Liver (tissue), 9 donors: ENCODE measurements around the gene DHRS2. TPM values are rescaled to one million over a fixed set of nuclear protein-coding genes. Genes with fewer than 3 reads are reported as not detected.

ENCODE experiments used
- DNase-seq: peaks from one replicate; pipeline ENCODE4 v3.0.0-alpha.2; 2017; ENCODE audit warnings: low spot score
- H3K27ac ChIP-seq, 2 donors: one replicate each; pipeline ENCODE4 v1.7.0; 2013; ENCODE audit warnings: inconsistent platforms in 2 of 2, low read length in 2 of 2, control low read depth in 1 of 2, low read depth in 1 of 2, mild to moderate bottlenecking in 1 of 2
- H3K27me3 ChIP-seq, 4 donors: one replicate each; pipeline versions ENCODE4 v1.6.1 to v1.7.0; 2013; ENCODE audit warnings: low read length in 3 of 4, inconsistent platforms in 1 of 4, mild to moderate bottlenecking in 1 of 4, moderate library complexity in 1 of 4; ENCODE audit not compliant: control insufficient read depth in 4 of 4, insufficient read depth in 4 of 4
- H3K36me3 ChIP-seq, 4 donors: one replicate each; pipeline versions ENCODE4 v1.6.1 to v1.7.0; 2013; ENCODE audit warnings: low read length in 3 of 4, mild to moderate bottlenecking in 3 of 4, low read depth in 1 of 4, moderate library complexity in 1 of 4; ENCODE audit not compliant: control insufficient read depth in 4 of 4, insufficient read depth in 3 of 4
- H3K4me1 ChIP-seq, 4 donors: one replicate each; pipeline versions ENCODE4 v1.6.1 to v1.7.0; 2013; ENCODE audit warnings: low read length in 3 of 4, mild to moderate bottlenecking in 3 of 4, moderate library complexity in 1 of 4; ENCODE audit not compliant: control insufficient read depth in 4 of 4, insufficient read depth in 4 of 4
- H3K4me3 ChIP-seq, 3 donors: one replicate each; pipeline versions ENCODE4 v1.6.1 to v1.7.0; 2013; ENCODE audit warnings: low read length in 3 of 3, control low read depth in 1 of 3, low read depth in 1 of 3, mild to moderate bottlenecking in 1 of 3
- H3K9ac ChIP-seq, 2 donors: one replicate each; pipeline ENCODE4 v1.7.0; 2013; ENCODE audit warnings: low read length in 2 of 2, mild to moderate bottlenecking in 2 of 2, moderate library complexity in 2 of 2, control low read depth in 1 of 2, low read depth in 1 of 2
- H3K9me3 ChIP-seq, 4 donors: one replicate each; pipeline versions ENCODE4 v1.6.1 to v1.7.0; 2013; ENCODE audit warnings: low read length in 3 of 4; ENCODE audit not compliant: control insufficient read depth in 4 of 4
- HNF4G ChIP-seq: IDR thresholded peaks from 2 replicates; pipeline ENCODE4 v1.6.1; 2016; ENCODE audit warnings: antibody characterized with exemption
- RXRA ChIP-seq, 2 donors: IDR thresholded peaks; 2 replicates each; pipeline ENCODE4 v1.6.1; 2017 to 2018; ENCODE audit warnings: antibody characterized with exemption in 2 of 2, mild to moderate bottlenecking in 1 of 2
- TAF1 ChIP-seq: conservative IDR thresholded peaks from 2 replicates; pipeline ENCODE4 v1.6.1; 2016; ENCODE audit warnings: antibody characterized with exemption, mild to moderate bottlenecking
- YY1 ChIP-seq: IDR thresholded peaks from 2 replicates; pipeline ENCODE4 v1.6.1; 2016; ENCODE audit warnings: antibody characterized with exemption, mild to moderate bottlenecking
- WGBS: extraction: QIAGEN DNeasy Blood & Tissue Kit; methylation state at CpG from one replicate; pipeline ENCODE4 v1.1.7; 2013; 5-methylcytosine and 5-hydroxymethylcytosine counted together
- polyA plus RNA-seq, 2 donors: library from polyadenylated mRNA; stranded (reverse) in 1 of 2; unstranded in 1 of 2; fragments of 200-250 nt in 1 of 2; fragments of >200 nt in 1 of 2; fragmentation: Nextera tagmentation in 1 of 2; extraction: Ambion mirVana in 1 of 2; gene quantifications; one replicate each; pipeline versions ENCODE4 v1.2.1 to v1.2.3, GENCODE V29; 2013 to 2015
- total RNA-seq, 2 donors: library from RNA; depleted of rRNA; stranded (reverse); fragments of >200 nt; gene quantifications; one replicate each; pipeline ENCODE4 v1.2.3, GENCODE V29; 2014
- TF ChIP-seq, protein P1 (sequence below): IDR thresholded peaks from 2 replicates; pipeline ENCODE4 v1.6.1; 2016; ENCODE audit warnings: antibody characterized with exemption
- TF ChIP-seq, protein P2 (sequence below): fragments of 150-350 bp; IDR thresholded peaks from 2 replicates; pipeline ENCODE4 v1.5.1; 2017; ENCODE audit warnings: improper control_type of control experiment, low read depth, low read length; ENCODE audit not compliant: missing input control
- TF ChIP-seq, protein P3 (sequence below): IDR thresholded peaks from 2 replicates; pipeline ENCODE4 v1.6.1; 2016; ENCODE audit warnings: antibody characterized with exemption
- TF ChIP-seq, protein P4 (sequence below): IDR thresholded peaks from 2 replicates; pipeline ENCODE4 v1.6.1; 2016; ENCODE audit warnings: antibody characterized with exemption
- donor health status: healthy.
- donor health status: healthy.
- donor health status: healthy.
- donor health status: healthy.
- donor health status: healthy.

DHRS2 gene
- total and polyA plus RNA-seq, 4 donors, result 0.33 to 1.0 (median 0.62) TPM

DNA sequence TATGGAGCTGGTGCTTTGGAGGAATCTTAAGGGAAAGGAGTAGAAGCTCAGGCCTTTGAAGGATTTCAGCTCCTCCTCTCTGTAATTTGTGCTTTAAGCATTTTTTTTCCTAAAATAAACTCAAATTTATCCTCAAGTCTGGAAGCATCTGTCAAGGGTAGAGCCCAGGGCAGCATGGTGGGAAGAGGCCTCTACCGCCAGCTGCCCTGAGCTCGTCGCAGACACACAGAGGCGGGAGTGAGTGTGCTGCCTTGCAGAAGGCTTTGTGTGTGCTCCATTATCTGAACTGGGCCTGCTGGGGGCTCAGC is 9.3 kb downstream of the DHRS2 start:
- Histone ChIP-seq H3K36me3 (no peaks in the 10 kb centered on the region), H3K9ac (no peak overlapping the region), H3K4me3 (no peak overlapping the region), H3K4me1 (no peaks in the 10 kb centered on the region), H3K9me3 (no peaks in the 10 kb centered on the region), H3K27ac (no peak overlapping the region), H3K27me3 (no peaks in the 10 kb centered on the region)
- 95% methylated on average over 4 of the region's 4 CpGs for WGBS
- TF ChIP-seq, protein P1, sequence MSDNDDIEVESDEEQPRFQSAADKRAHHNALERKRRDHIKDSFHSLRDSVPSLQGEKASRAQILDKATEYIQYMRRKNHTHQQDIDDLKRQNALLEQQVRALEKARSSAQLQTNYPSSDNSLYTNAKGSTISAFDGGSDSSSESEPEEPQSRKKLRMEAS, result no peak
- no peak for TF ChIP-seq HNF4G
- TF ChIP-seq, protein P2, sequence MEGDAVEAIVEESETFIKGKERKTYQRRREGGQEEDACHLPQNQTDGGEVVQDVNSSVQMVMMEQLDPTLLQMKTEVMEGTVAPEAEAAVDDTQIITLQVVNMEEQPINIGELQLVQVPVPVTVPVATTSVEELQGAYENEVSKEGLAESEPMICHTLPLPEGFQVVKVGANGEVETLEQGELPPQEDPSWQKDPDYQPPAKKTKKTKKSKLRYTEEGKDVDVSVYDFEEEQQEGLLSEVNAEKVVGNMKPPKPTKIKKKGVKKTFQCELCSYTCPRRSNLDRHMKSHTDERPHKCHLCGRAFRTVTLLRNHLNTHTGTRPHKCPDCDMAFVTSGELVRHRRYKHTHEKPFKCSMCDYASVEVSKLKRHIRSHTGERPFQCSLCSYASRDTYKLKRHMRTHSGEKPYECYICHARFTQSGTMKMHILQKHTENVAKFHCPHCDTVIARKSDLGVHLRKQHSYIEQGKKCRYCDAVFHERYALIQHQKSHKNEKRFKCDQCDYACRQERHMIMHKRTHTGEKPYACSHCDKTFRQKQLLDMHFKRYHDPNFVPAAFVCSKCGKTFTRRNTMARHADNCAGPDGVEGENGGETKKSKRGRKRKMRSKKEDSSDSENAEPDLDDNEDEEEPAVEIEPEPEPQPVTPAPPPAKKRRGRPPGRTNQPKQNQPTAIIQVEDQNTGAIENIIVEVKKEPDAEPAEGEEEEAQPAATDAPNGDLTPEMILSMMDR, result no peak
- DNase-seq, result no peak

DNA sequence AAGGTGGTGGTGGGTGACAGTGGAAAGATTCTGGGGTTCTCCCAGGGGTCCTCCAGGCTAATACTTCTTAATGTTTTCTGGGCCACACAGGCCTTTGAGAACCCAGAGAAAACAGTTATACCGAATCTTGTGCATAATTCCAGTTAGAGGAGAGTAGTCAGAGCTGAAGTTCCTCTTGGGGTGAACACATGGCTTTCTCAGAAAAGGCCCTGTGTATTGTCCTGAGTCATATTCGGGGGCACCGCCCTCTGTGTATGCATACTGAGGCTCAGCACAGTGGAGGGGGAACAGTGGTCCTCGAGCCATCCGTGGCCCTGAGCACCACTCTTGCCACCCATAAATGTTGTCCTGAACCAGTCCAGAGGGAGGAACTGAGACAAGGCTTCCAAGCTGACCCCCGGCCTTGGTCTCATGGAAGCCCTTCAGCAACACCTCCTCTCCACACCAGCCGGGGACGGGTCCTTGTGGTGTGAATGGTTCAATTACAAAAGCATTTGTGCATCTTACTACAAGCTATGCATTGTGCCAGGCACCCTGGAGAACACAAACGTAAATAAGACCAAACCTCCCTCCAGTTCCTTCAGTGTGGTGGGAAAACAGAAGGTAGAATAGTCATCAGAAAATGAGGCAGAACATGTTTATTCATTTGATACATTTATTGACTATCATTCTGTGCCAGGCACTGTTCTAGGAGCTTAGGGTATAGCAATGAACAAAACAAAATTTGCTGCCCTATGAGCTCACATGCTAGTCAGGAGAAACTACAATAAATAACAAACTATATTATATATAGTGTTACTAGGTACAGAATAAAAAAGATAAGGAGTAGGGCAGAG is 9.9 kb downstream of the DHRS2 start:
- H3K9me3 ChIP-seq, result no peaks in the 10 kb centered on the region
- no peaks in the 10 kb centered on the region for H3K27me3 ChIP-seq
- no peaks in the 10 kb centered on the region for H3K4me1 ChIP-seq
- no peak overlapping the region for H3K27ac ChIP-seq
- no peak overlapping the region for H3K4me3 ChIP-seq
- no peak overlapping the region for H3K9ac ChIP-seq
- TF ChIP-seq YY1 (no peak), HNF4G (no peak), RXRA (IDR thresholded peaks at IDR 0.05) (no peak)
- TF ChIP-seq, protein P3, sequence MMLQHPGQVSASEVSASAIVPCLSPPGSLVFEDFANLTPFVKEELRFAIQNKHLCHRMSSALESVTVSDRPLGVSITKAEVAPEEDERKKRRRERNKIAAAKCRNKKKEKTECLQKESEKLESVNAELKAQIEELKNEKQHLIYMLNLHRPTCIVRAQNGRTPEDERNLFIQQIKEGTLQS, result no peak
- DNase-seq, result no peak
- H3K36me3 ChIP-seq, result no peaks in the 10 kb centered on the region
- 89% methylated on average over 9 of the region's 9 CpGs for WGBS

DNA sequence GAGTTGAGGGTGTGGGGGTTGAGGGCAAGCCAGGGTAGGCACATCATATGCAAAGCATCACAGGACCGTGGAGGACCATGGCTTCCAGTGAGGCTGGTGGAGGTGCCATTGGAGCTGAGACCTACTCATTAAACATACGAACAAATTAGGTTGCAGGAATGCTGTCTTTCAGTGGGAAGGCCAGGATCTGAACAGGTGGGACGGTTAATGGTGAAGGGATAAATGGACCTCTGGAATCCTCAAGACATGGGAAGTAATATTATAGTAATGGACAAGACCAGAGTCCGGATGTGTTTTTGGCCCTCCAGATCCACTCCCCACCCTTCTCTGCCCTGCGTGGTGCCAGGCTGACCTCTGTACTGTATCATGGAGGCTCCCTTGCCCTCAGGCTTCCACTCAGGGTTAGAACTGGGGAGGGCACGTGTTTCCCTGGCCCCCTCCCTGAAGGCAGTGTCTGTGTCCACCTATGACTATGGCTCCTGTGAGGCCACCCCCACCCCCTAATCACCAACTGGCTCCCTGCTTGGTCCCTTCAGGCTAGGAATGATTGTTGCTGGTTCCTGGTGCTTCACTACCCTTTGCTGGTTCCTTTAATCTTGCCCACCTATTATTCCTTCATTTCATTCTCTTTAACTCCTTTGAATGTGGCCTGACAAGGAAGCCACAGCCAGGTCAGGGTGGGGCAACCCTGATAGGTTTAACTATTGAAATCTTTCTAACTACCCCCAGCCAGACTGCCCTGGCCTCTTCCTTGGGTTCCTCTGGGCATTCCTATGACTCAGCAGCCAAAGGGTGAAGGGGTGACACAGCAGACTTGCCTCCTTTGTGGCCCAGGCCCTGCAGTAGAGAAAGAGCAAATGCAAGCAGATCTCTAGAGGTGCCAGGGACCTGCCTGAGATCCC is 10.7 kb downstream of the DHRS2 start:
- no peaks in the 10 kb centered on the region for H3K9me3 ChIP-seq
- H3K36me3 ChIP-seq, result no peaks in the 10 kb centered on the region
- no peak overlapping the region for H3K9ac ChIP-seq
- TF ChIP-seq, protein P4, sequence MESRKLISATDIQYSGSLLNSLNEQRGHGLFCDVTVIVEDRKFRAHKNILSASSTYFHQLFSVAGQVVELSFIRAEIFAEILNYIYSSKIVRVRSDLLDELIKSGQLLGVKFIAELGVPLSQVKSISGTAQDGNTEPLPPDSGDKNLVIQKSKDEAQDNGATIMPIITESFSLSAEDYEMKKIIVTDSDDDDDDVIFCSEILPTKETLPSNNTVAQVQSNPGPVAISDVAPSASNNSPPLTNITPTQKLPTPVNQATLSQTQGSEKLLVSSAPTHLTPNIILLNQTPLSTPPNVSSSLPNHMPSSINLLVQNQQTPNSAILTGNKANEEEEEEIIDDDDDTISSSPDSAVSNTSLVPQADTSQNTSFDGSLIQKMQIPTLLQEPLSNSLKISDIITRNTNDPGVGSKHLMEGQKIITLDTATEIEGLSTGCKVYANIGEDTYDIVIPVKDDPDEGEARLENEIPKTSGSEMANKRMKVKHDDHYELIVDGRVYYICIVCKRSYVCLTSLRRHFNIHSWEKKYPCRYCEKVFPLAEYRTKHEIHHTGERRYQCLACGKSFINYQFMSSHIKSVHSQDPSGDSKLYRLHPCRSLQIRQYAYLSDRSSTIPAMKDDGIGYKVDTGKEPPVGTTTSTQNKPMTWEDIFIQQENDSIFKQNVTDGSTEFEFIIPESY, result no peak
- no peak for TF ChIP-seq TAF1
- H3K27me3 ChIP-seq, result no peaks in the 10 kb centered on the region
- no peak for DNase-seq
- no peak overlapping the region for H3K27ac ChIP-seq
- no peak overlapping the region for H3K4me3 ChIP-seq
- 94% methylated on average over 6 of the region's 6 CpGs for WGBS
- no peaks in the 10 kb centered on the region for H3K4me1 ChIP-seq
